Activated CD8-positive, alpha-beta memory T cell treated with anti-CD3 and anti-CD28 coated beads for 1 hour (primary cell): ENCODE measurements around the gene MGAT4A.

ENCODE experiments used
- DNase-seq, 2 donors: peaks; one replicate each; pipeline ENCODE4 v3.0.0-alpha.2; 2020; ENCODE audit warnings: low read depth in 1 of 2; ENCODE audit errors: extremely low read depth in 1 of 2

MGAT4A gene

DNA sequence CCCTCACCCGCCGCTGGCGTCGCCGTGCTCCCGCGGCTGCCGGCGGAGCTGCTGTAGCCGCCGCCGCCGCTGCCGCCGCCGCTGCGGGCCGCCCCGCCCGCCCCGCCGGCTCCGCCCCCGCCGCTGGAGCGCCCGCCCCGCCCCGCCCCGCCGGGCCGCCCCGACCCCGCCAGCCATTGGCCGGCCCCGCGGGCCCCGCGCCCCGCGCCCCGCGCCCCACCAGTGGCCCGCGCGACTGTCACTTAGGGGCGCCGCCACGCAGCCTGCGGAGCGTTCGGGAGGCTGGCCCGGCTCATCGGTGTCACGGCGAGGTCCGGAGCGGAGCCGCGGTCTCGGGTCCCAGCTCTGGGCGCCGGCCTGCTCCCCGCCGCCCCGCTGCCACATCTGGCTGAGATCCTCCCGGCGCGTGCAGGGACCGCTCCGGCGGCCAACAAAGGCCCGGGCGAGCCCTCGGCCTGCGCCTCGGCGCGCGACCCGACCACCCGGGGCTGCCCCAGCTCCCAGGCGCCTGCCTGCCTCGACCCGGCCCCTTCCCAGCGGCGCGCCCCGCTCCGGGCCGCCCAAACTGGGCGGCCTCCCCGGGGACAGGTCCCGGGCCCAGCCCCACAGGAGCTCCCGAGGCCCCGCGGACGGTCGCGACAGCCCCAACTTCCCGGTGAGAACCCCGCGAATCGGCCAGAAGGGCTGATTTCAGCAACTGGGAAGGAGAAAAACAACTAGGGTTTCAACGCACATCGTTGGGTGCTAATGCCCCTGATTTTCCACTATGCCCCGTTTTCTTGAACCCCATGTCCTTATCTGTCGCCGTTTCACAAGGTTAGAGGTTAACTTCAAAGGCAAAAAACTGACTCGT lies at the start of gene MGAT4A:
Gene MGAT4A (minus strand): TSS at position 92 of the 853 bp plus-strand sequence. CDS start 4,800 bp downstream, outside the sequence.
- peak; percentile 45 to 67 for DNase-seq

DNA sequence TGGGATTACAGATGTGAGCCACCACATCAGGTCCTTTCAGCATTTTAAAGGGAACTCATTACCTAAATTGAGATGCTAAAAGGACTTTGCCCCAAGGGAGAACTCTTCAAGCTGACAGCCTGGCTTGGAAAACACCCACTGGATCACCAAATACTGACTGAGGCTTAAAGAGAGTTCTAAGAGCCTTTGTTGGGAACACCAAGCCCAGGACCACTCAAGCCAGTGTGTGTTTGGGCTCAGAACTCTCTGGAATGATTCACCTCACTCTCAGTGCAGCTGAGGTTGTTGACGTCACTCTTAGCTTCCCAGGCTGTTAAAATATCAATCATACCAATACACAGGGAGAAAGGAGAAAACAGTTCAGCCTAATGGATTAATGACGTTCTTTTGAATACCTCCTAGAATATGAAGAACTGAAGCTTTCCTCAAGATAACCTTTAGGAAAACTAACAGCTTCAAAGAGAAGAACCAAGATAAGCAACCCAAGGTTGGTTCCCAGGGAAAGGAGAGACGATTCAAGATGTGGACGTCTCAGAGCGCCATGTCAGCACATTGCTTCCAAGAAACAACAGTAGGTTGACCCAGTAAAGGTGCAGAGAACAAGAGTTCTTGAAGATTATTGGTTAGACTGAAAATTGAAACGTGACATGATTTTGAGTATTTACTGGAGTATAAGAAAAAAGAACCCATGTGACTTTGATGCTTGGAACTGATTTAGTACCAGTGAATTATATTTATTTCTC lies 48.0 kb upstream of the MGAT4A start:
- no peak for DNase-seq

DNA sequence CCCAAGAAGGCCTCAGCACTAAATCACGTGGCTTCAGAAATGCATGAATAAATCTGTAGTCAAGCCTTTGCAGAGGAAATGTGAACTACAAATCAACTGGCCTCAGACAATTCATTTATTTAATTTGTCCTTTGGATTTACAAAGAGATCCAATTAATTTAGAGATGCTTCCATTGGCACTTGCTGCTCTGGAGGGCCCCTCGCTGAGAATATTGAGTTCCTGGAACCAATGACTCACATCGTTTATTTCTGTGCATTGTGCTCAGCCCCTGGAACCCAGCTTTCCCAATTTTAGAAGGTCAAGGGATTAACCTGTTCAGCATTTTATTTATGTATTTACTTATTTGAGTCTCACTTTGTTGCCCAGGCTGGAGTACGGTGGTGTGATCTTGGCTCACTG lies 47.2 kb upstream of the MGAT4A start:
- no peak for DNase-seq

GRCh38 chr2:98777710-98778109 lies 46.8 kb upstream of the MGAT4A start:
- DNase-seq: no peak

DNA sequence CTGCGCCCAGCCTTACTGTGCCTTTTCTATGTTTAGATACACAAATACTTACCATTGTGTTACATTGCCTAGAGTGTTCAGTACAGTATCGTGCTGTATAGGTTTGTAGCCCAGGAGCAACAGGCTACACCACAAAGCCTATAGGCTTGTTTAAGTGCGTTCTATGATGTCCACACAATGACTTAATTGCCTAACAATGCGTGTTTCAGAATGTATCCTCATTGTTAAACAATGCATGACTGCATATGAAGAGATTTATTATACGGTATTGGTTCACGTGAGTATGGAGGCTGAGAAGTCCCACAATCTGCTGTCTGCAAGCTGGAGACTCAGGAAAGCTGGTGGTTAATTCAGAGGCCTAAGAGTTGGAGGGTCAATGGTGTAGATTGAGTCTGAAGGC lies 46.1 kb upstream of the MGAT4A start:
- no peak for DNase-seq

DNA sequence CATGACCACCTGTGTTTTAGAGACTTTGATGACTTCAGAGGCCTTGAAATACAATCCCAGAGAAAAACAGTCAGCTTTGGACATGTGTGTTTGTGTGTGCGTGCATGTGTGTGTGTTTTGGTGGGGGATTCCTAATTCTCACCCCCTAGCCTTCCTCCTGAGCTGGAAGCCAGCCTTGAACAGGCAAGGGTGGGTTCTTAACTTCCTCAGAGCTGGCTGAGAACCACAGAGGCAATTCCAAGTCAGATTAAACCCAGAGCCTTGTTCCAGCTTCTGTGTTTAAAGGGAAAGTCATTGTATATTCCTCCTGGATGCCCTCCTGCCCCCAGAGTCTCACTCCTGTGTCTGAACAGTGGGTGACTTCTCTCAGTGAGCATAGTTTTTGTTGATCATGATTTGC lies 45.2 kb upstream of the MGAT4A start:
- no peak for DNase-seq

DNA sequence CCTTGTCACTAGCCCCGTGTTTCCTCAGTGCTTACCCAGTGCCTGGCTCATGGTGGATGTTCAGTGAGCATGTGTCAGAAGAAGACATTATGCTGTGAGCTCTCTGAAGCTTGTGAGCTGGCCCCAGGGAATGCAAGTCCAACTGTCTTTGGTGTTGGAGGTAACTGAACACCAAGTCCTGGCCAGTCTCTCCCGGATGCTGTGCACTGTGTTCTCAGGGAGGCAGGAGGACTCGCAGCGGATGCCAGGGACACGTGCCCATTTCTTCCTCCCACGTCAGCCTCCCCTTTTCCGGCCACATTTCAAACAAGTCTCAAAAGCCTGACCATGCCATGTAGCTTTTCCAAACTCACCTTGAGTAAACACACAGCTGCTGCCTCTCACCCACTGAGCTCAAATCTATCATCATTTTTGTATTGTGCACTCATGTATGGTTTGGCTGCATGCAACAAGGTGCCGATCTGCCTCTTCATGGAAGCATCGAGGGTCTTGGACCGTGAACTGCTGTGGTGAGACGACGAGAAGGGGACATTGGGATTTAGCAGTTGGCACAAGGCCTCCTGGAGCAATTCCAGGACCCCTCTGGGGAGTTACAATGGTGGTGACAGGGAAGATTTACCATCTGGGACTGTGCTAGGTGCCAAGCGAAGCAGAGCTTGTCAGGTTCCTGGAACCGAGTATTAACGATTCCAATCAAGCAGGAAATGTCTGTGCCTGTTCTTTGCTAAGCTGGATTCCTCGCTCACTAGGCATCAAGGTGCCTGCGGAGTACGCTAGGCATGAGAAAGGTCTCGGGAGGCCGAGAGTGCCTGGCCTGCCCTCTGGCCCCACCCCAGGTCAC lies 44.4 kb upstream of the MGAT4A start:
- no peak for DNase-seq

GRCh38 chr2:98773907-98774306 lies 43.0 kb upstream of the MGAT4A start:
- no peak for DNase-seq

GRCh38 chr2:98773169-98773568 lies 42.2 kb upstream of the MGAT4A start:
- no peak for DNase-seq

DNA sequence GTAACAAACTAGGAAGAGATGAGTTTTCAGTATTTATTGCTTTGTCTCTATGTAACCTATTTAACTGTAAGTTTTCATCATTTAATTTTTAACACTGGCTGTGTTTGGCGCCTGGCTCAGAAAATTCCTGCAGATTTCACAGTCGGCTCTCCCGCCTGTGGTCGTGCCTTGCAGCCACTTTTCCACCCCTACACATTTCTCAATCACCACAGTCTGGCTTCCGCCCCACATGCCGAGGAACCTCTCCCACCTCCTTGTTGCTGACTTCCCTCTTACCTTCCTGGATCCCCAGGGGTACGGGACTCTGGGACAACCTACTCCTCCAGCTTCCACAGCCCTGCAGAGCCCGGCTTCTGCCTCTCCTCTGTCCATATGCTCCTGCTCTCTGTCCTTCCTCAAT lies 41.6 kb upstream of the MGAT4A start:
- DNase-seq: no peak

- DNase-seq: peak in 1 of 2 donors; percentile 13
Measured at GRCh38 chr2:98771721-98772524, 41.0 kb upstream of the MGAT4A start.

- DNase-seq: no peak
Measured at GRCh38 chr2:98771264-98771663, 40.3 kb upstream of the MGAT4A start.

DNA sequence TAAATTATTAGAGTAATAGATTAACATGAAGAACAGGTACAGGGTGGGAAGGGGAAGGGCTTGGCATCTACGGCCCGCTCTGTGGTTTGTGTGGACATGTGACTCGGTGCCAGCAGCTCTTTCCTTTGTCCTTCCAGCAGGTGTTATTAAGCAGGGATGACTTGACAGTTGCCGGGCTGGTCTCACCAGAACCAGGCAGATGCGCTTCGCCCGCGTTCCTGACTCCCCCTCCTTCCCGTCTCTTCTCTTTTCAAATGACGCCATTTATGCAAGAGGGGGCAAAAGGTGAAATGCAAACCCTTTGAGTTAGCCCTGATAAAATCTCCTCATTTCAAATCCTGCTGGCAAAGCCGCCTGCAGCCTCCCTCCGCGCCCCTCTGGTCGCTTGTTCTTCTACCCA lies 38.9 kb upstream of the MGAT4A start:
- no peak for DNase-seq

- DNase-seq: no peak
Measured at GRCh38 chr2:98769114-98769476, 38.2 kb upstream of the MGAT4A start.

- no peak for DNase-seq
Measured at GRCh38 chr2:98768384-98769113, 37.6 kb upstream of the MGAT4A start.

DNA sequence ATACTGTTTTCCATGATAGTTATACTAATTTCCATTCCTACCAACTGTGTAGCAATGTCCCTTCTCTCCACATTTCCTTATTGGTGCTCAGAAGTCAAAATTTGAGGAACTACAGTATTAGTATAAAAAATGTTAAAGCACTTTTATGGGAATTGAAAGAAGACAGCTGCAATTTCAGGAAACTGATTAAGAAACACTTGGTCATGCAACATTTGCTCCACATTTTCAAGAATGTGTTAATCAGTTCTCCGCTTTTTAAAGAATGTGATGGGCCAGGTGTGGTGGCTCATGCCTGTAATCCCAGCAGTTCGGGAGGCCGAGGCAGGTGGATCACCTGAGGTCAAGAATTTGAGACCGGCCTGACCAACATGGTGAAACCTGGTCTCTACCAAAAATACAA lies 33.6 kb upstream of the MGAT4A start:
- no peak for DNase-seq

DNA sequence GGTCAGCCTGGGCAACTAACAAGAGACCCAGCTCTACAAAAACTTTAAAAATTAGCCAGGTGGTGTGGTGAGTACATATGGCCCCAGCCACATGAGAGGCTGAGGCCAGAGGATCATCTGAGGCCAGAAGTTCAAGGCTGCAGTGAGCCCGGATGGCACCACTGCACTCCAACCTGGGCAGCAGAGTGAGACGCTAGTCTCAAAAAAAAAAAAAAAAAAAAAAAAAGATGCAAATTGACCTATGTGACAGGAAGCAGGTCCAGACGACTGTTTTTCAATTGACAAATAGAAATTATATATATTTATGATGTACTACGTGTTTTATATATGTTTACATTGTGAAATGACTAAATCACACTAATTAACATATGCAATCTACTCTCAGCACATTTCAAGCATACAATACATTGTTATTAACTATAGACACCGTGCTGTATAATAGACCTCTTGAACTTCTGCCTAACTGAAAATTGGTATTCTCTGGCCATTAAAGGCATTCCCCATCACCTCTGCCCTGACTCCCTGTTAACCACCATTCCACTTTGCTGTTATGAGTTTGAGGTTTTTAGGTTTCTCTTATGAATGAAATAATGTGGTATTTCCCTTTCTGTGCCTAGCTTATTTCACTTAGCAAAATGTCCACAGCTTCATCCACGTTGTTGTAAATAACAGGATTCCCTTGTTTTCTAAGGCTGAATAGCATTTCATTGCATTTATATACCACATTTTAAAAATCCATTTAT lies 32.4 kb upstream of the MGAT4A start:
- no peak for DNase-seq

DNA sequence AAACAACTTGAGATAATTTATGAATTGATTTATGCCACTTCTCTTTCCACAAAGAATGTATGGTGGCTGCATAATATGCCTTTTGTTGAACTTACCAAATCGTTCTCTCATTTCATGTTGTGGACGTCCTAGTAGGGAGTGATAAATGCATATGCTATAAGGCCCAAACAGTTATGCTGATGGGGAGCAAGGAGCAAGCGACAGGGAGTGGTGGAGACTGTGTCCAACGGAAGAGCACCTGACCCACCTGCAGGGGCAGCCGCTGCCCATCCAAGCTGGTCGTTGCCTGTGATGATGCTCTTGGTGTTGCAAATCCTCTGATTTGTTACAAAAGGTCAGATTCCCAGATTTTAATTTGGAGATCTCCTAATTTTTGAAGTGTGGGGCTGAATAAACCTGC lies 31.0 kb upstream of the MGAT4A start:
- DNase-seq: no peak

- peak in 1 of 2 donors; percentile 37 for DNase-seq
Measured at GRCh38 chr2:98761267-98761781, 30.4 kb upstream of the MGAT4A start.
